H9 (cell line): ENCODE measurements around the gene GRB7. TPM values are rescaled to one million over a fixed set of nuclear protein-coding genes. Genes with fewer than 3 reads are reported as not detected.

ENCODE experiments used
- DNase-seq: peaks from one replicate; pipeline ENCODE4 v3.0.0-alpha.2; 2017
- H2AFZ ChIP-seq: one replicate; pipeline ENCODE4 v1.6.1; 2013; ENCODE audit warnings: mild to moderate bottlenecking, low read length, control low read depth, moderate library complexity
- H2AK5ac ChIP-seq: 2 replicates; pipeline ENCODE4 v1.6.1; 2013; ENCODE audit warnings: low read length, control low read depth, mixed read lengths; ENCODE audit not compliant: insufficient read length
- H2BK120ac ChIP-seq: one replicate; pipeline ENCODE4 v1.6.1; 2013; ENCODE audit warnings: low read depth, mild to moderate bottlenecking, low read length, control low read depth, inconsistent platforms; ENCODE audit not compliant: poor library complexity, severe bottlenecking
- H2BK12ac ChIP-seq: 2 replicates; pipeline ENCODE4 v1.6.1; 2013; ENCODE audit warnings: low read length, control low read depth, mixed read lengths, low read depth; ENCODE audit not compliant: insufficient read length
- H2BK15ac ChIP-seq: 2 replicates; pipeline ENCODE4 v1.6.1; 2013; ENCODE audit warnings: low read depth, low read length, control low read depth
- H2BK20ac ChIP-seq: one replicate; pipeline ENCODE4 v1.6.1; 2013; ENCODE audit warnings: low read depth, mild to moderate bottlenecking, low read length, control low read depth, inconsistent platforms; ENCODE audit not compliant: poor library complexity, severe bottlenecking
- H2BK5ac ChIP-seq: 2 replicates; pipeline ENCODE4 v1.6.1; 2013; ENCODE audit warnings: low read length, control low read depth, mixed read lengths; ENCODE audit not compliant: insufficient read length
- H3K14ac ChIP-seq: 2 replicates; pipeline ENCODE4 v1.6.1; 2013; ENCODE audit warnings: low read length, control low read depth; ENCODE audit not compliant: insufficient read depth
- H3K18ac ChIP-seq: 2 replicates; pipeline ENCODE4 v1.6.1; 2013; ENCODE audit warnings: low read depth, mild to moderate bottlenecking, mixed read lengths, low read length, control low read depth; ENCODE audit not compliant: insufficient read length
- H3K23ac ChIP-seq: 2 replicates; pipeline ENCODE4 v1.6.1; 2013; ENCODE audit warnings: low read length, control low read depth, mixed read lengths, low read depth; ENCODE audit not compliant: insufficient read length
- H3K23me2 ChIP-seq: 2 replicates; pipeline ENCODE4 v1.6.1; 2013; ENCODE audit warnings: low read depth, mild to moderate bottlenecking, mixed read lengths, low read length, control low read depth; ENCODE audit not compliant: insufficient read length, poor library complexity, severe bottlenecking
- H3K27ac ChIP-seq: 2 replicates; pipeline ENCODE4 v1.5.1; 2013; ENCODE audit warnings: low read length, control low read depth, mixed read lengths, low read depth; ENCODE audit not compliant: insufficient read length
- H3K27me3 ChIP-seq: 2 replicates; pipeline ENCODE4 v1.6.1; 2013; ENCODE audit warnings: low read length, control low read depth, inconsistent platforms; ENCODE audit not compliant: insufficient read depth
- H3K4ac ChIP-seq: 2 replicates; pipeline ENCODE4 v1.6.1; 2013; ENCODE audit warnings: low read depth, mild to moderate bottlenecking, control low read depth, inconsistent platforms, low read length, moderate library complexity
- H3K4me1 ChIP-seq: 2 replicates; pipeline ENCODE4 v1.6.1; 2013; ENCODE audit warnings: low read length, control low read depth, inconsistent platforms; ENCODE audit not compliant: insufficient read depth
- H3K4me2 ChIP-seq: 2 replicates; pipeline ENCODE4 v1.6.1; 2013; ENCODE audit warnings: low read length, control low read depth, mixed read lengths; ENCODE audit not compliant: insufficient read length, insufficient read depth
- H3K56ac ChIP-seq: 2 replicates; pipeline ENCODE4 v1.6.1; 2013; ENCODE audit warnings: low read depth, mild to moderate bottlenecking, mixed read lengths, low read length, control low read depth; ENCODE audit not compliant: insufficient read length
- H3K79me1 ChIP-seq: 2 replicates; pipeline ENCODE4 v1.6.1; 2013; ENCODE audit warnings: low read depth, mild to moderate bottlenecking, moderate library complexity, low read length, control low read depth, inconsistent platforms; ENCODE audit not compliant: insufficient read depth, poor library complexity, severe bottlenecking
- H3K79me2 ChIP-seq: 2 replicates; pipeline ENCODE4 v1.6.1; 2013; ENCODE audit warnings: low read length, control low read depth, inconsistent platforms; ENCODE audit not compliant: insufficient read depth
- H3K9ac ChIP-seq: 2 replicates; pipeline ENCODE4 v1.6.1; 2013; ENCODE audit warnings: low read length, control low read depth, mixed read lengths; ENCODE audit not compliant: insufficient read length; ENCODE audit errors: extremely low read depth
- H3K9me3 ChIP-seq: one replicate; pipeline ENCODE4 v1.6.1; 2013; ENCODE audit warnings: low read depth, low read length, inconsistent platforms; ENCODE audit not compliant: control insufficient read depth
- H3T11ph ChIP-seq: one replicate; pipeline ENCODE4 v1.6.1; 2013; ENCODE audit warnings: mild to moderate bottlenecking, low read length, control low read depth, inconsistent platforms
- H4K20me1 ChIP-seq: one replicate; pipeline ENCODE4 v1.6.1; 2013; ENCODE audit not compliant: control insufficient read depth, insufficient read length, insufficient read depth
- H4K5ac ChIP-seq: 2 replicates; pipeline ENCODE4 v1.6.1; 2013; ENCODE audit warnings: low read depth, mild to moderate bottlenecking, mixed read lengths, low read length, control low read depth; ENCODE audit not compliant: insufficient read length
- H4K8ac ChIP-seq: replicated peaks from 2 replicates; pipeline ENCODE4 v1.6.1; 2013; ENCODE audit warnings: low read length, control low read depth, mixed read lengths, low read depth; ENCODE audit not compliant: insufficient read length
- H4K91ac ChIP-seq: 2 replicates; pipeline ENCODE4 v1.6.1; 2013; ENCODE audit warnings: low read depth, mild to moderate bottlenecking, moderate library complexity, mixed read lengths, low read length, control low read depth; ENCODE audit not compliant: insufficient read length
- H3K27ac Mint-ChIP-seq, 3 experiments: 2 replicates in 2 of 3; 3 replicates in 1 of 3; pipeline ENCODE4 v1.8.0; 2020 to 2021; ENCODE audit warnings: mixed read lengths in 3 of 3, mild to moderate bottlenecking in 1 of 3, moderate library complexity in 1 of 3
- H3K27me3 Mint-ChIP-seq: 2 replicates; pipeline ENCODE4 v1.8.0; 2021; ENCODE audit warnings: low read depth, mild to moderate bottlenecking, moderate library complexity, mixed read lengths
- H3K36me3 Mint-ChIP-seq, 3 experiments: 2 replicates in 2 of 3; 3 replicates in 1 of 3; pipeline ENCODE4 v1.8.0; 2020 to 2021; ENCODE audit warnings: low read depth in 3 of 3, mixed read lengths in 3 of 3; ENCODE audit not compliant: insufficient read depth in 1 of 3
- H3K4me1 Mint-ChIP-seq, 2 experiments: 2 replicates each; pipeline ENCODE4 v1.8.0; 2020; ENCODE audit warnings: mixed read lengths in 2 of 2
- H3K4me3 Mint-ChIP-seq, 2 experiments: 2 replicates in 1 of 2; 3 replicates in 1 of 2; pipeline ENCODE4 v1.8.0; 2020 to 2021; ENCODE audit warnings: mild to moderate bottlenecking in 2 of 2, mixed read lengths in 2 of 2, moderate library complexity in 1 of 2
- H3K9me3 Mint-ChIP-seq, 2 experiments: 2 replicates in 1 of 2; 3 replicates in 1 of 2; pipeline ENCODE4 v1.8.0; 2020; ENCODE audit warnings: mild to moderate bottlenecking in 2 of 2, mixed read lengths in 2 of 2, moderate library complexity in 1 of 2
- CTCF ChIP-seq: fragments of 200-600 bp; sonication (generic); conservative IDR thresholded peaks from 3 replicates; pipeline ENCODE4 v1.8.0; 2021; ENCODE audit warnings: antibody characterized with exemption, mild to moderate bottlenecking
- WGBS: extraction: QIAGEN DNeasy Blood & Tissue Kit; methylation state at CpG from one replicate; pipeline ENCODE4 v1.1.7; 2013; ENCODE audit warnings: missing lambda C conversion rate, low lambda C conversion rate, mixed read lengths; ENCODE audit not compliant: insufficient read length; ENCODE audit errors: extremely low coverage; 5-methylcytosine and 5-hydroxymethylcytosine counted together
- total RNA-seq: library from RNA; stranded (reverse); gene quantifications from 2 replicates; pipeline ENCODE4 v1.2.1, GENCODE V29; 2021

GRB7 gene
- total RNA-seq, 1 experiment from 2014 or later: 55.0 TPM

GRCh38 chr17:39792526-39793221 lies 54.9 kb downstream of the GRB7 start:
- Mint-ChIP-seq H3K36me3 (no peaks in the 10 kb centered on the region), H3K4me1 (peaks cover under 1 to 6% of the 10 kb centered on the region in 2 experiments; a peak in 2 of 4 replicates), H3K27me3 (no peaks in the 10 kb centered on the region), H3K4me3 (no peak overlapping the region), H3K27ac (no peak overlapping the region), H3K9me3 (no peaks in the 10 kb centered on the region)
- no peak overlapping the region for H3K27ac ChIP-seq
- H3K9me3 ChIP-seq: no peaks in the 10 kb centered on the region
- no peak for TF ChIP-seq CTCF
- no peak overlapping the region for H3K23ac ChIP-seq
- no peak overlapping the region for H2BK5ac ChIP-seq
- no peaks in the 10 kb centered on the region; the same call in 1 of the 2 replicates for H3K79me2 ChIP-seq
- no peak overlapping the region for H3K4ac ChIP-seq
- H4K91ac ChIP-seq: no peak overlapping the region
- H3K18ac ChIP-seq: no peak overlapping the region
- H3K4me2 ChIP-seq: no peak overlapping the region
- no peak overlapping the region for H2AFZ ChIP-seq
- no peak overlapping the region for H2AK5ac ChIP-seq
- no peaks in the 10 kb centered on the region for H3K4me1 ChIP-seq
- no peak overlapping the region for H3K56ac ChIP-seq
- H4K20me1 ChIP-seq: no peaks in the 10 kb centered on the region
- no peak overlapping the region for H2BK120ac ChIP-seq
- no peaks in the 10 kb centered on the region for H3K23me2 ChIP-seq
- DNase-seq: no peak
- H2BK15ac ChIP-seq: no peak overlapping the region
- H3K9ac ChIP-seq: no peak overlapping the region
- no peak overlapping the region for H2BK12ac ChIP-seq
- H3K79me1 ChIP-seq: no peaks in the 10 kb centered on the region
- no peak overlapping the region for H4K8ac ChIP-seq
- no peak overlapping the region for H4K5ac ChIP-seq
- no peaks in the 10 kb centered on the region for H3K27me3 ChIP-seq
- no peak overlapping the region for H3T11ph ChIP-seq
- no peak overlapping the region for H3K14ac ChIP-seq
- no peak overlapping the region for H2BK20ac ChIP-seq
- no CpG with 5 or more reads among the region's 10 CpGs for WGBS
